ENCODE data around the gene MYO3B. TPM values are rescaled to one million over a fixed set of nuclear protein-coding genes. Genes with fewer than 3 reads are reported as not detected.
"Not testable (repeated sequence)": the region's sequence is repeated elsewhere in the genome, so short reads cannot be mapped to it uniquely, and the experiment has no call there.

Gene MYO3B
- total and polyA plus RNA-seq, 8 donors = 0.38 to 1.3 (median 0.52) TPM

DNA sequence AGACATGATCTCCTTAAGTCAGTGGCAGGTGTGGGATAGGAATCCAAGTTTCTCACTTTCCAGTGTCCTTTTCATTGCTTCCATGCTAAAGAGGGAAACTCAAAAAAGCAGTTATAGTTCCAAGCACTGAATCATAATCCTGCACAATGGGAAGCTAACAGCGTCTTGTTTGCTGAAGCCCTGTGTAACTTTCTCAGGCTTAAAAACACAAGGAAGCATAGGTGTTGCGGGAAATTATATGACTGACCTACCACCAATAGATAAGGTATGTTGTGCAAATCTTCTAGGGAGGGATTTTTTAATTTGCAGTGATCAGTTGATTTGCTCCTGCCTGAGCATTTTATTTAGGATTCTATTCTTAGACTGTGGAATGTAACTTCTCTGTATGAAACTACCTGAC, 250.9 kb downstream of the MYO3B start:
- Histone ChIP-seq H3K9me3 (no peaks in the 10 kb centered on the region), H3K36me3 (no peaks in the 10 kb centered on the region), H3K27me3 (no peaks in the 10 kb centered on the region), H3K4me3 (no peak overlapping the region), H3K27ac (no peak overlapping the region), H3K4me1 (no peaks in the 10 kb centered on the region)
- no peak for DNase-seq
- no peak for ATAC-seq
- TF ChIP-seq, protein P1, sequence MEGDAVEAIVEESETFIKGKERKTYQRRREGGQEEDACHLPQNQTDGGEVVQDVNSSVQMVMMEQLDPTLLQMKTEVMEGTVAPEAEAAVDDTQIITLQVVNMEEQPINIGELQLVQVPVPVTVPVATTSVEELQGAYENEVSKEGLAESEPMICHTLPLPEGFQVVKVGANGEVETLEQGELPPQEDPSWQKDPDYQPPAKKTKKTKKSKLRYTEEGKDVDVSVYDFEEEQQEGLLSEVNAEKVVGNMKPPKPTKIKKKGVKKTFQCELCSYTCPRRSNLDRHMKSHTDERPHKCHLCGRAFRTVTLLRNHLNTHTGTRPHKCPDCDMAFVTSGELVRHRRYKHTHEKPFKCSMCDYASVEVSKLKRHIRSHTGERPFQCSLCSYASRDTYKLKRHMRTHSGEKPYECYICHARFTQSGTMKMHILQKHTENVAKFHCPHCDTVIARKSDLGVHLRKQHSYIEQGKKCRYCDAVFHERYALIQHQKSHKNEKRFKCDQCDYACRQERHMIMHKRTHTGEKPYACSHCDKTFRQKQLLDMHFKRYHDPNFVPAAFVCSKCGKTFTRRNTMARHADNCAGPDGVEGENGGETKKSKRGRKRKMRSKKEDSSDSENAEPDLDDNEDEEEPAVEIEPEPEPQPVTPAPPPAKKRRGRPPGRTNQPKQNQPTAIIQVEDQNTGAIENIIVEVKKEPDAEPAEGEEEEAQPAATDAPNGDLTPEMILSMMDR (IDR thresholded peaks at IDR 0.05) = no peak
- FAIRE-seq = no peak
- intact Hi-C loops (cut with DNase I) = no loop called here
- WGBS, 2 donors = 72 to 91% methylated on average over 2 of the region's 2 CpGs

DNA sequence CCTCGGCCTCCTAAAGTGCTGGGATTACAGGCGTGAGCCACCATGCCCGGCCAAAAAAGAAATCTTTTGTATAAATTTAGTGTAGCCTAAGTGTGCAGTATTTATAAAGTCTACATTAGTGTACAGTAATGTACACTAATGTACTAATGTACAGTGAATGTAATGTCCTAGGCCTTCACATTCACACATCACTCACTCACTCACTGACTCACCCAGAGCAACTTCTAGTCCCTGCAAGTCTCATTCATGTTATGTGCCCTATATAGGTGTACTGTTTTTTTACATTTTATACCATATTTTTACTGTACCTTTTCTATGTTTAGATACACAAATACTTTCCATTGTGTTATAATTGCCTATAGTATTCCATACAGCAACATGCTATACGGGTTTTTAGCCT, 254.9 kb downstream of the MYO3B start:
- H3K36me3 ChIP-seq = no peaks in the 10 kb centered on the region
- H3K4me3 ChIP-seq = no peak overlapping the region
- no peak overlapping the region for H3K27ac ChIP-seq
- no peak for ATAC-seq
- H3K9me3 ChIP-seq = no peaks in the 10 kb centered on the region
- no peak for FAIRE-seq
- intact Hi-C loops (cut with DNase I) = no loop called here
- no peaks in the 10 kb centered on the region for H3K27me3 ChIP-seq
- no peak for DNase-seq
- no peaks in the 10 kb centered on the region for H3K4me1 ChIP-seq
- 94 to 98% methylated on average over 4 of the region's 4 CpGs for WGBS, 2 donors
- TF ChIP-seq, protein P1 (IDR thresholded peaks at IDR 0.05) = no peak

DNA sequence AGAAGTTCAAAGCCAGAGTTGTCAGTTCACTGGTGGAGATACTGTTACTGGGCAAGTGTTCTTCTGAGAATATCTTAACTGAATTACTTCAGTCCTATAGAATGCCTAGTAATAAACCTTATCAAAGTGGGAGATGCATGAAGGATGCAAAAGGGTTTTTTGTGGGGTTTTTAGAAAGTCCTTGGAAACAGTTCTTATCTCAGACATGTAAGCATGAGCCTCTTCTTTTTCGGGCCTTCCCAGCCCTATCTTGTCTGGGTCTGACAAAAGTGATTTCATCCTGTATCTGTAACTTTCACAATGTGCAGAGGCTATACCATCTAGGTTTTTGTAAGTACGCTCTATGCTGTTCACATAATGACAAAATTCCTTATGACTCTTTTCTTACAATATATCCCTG, 255.5 kb downstream of the MYO3B start:
- Histone ChIP-seq H3K9me3 (no peaks in the 10 kb centered on the region), H3K4me3 (no peak overlapping the region), H3K36me3 (no peaks in the 10 kb centered on the region), H3K4me1 (no peaks in the 10 kb centered on the region), H3K27me3 (no peaks in the 10 kb centered on the region), H3K27ac (no peak overlapping the region)
- FAIRE-seq (no peak), DNase-seq (no peak), ATAC-seq (no peak)
- 69 to 77% methylated on average over 2 of the region's 2 CpGs for WGBS, 2 donors
- TF ChIP-seq, protein P1 (IDR thresholded peaks at IDR 0.05) = no peak
- intact Hi-C loops (cut with DNase I) = no loop called here

DNA sequence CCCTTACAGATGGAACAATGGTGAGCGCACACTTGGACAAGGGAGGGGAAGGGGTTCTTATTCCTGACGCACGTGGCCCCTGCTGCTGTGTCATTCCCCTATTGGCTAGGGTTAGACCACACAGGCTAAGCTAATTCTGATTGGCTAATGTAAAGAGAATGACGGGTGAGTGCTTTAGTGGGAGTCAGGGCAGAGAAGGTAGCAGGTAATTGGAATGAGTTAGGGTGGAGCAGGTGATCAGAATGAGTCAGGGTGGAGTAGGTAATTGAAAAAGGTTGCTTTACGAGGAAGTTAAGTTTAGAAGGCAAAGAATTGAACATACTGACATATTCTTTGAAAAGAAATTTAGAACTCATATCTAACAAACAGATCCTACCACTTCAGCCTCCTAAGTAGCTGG, 256.4 kb downstream of the MYO3B start:
- H3K36me3 ChIP-seq; H3K9me3 ChIP-seq; H3K4me1 ChIP-seq; H3K27me3 ChIP-seq; ATAC-seq; H3K27ac ChIP-seq; H3K4me3 ChIP-seq; intact Hi-C loops (cut with DNase I); DNase-seq; FAIRE-seq: not testable (repeated sequence)
- 84 to 96% methylated on average over 5 of the region's 5 CpGs for WGBS, 2 donors

DNA sequence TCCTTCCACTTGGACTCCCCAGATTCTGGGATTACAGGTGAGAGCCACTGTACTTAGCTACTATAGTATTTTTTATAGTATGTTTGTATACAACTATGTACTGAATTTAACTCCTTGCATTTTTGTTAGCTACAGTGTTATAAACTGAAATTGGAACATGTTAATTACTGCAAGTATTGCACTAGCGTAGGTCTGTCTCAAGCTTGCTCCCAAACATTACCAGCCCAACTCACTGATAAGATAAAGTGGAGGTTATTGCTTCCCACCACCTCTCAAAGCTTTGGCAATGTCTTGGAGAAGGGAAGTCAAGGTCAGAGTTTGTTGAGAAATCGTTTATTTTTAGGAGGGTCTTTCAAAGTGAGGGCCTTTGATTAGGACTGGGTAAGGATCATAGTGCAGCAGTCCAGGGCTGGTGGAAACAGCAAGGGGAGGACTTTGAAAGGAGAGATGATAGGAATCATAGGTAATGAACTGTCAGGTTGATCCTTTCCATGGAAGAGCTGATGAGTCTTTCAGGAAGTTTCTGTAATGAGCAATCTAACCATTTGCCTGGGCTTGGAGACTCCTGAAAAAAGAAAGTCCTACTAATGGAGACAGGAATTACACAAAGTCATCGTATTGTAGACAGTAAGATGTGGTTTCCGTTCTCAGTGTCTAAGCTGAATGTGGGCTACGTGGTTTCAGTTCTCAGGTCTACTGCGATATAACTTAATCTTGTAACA, 257.1 kb downstream of the MYO3B start:
- DNase-seq = no peak
- H3K4me1 ChIP-seq = no peaks in the 10 kb centered on the region
- 65 to 69% methylated on average over 6 of the region's 6 CpGs for WGBS, 2 donors
- H3K4me3 ChIP-seq = no peak overlapping the region
- TF ChIP-seq, protein P1 (IDR thresholded peaks at IDR 0.05) = no peak
- no peak overlapping the region for H3K27ac ChIP-seq
- H3K27me3 ChIP-seq = no peaks in the 10 kb centered on the region
- FAIRE-seq = no peak
- no peaks in the 10 kb centered on the region for H3K9me3 ChIP-seq
- ATAC-seq = no peak
- no peaks in the 10 kb centered on the region for H3K36me3 ChIP-seq
- intact Hi-C loops (cut with DNase I) = no loop called here

All from pancreas (tissue), 10 donors.